ENCODE measurements around the gene STRAP. TPM values are rescaled to one million over a fixed set of nuclear protein-coding genes. Genes with fewer than 3 reads are reported as not detected.

The STRAP gene
- total and polyA plus RNA-seq, 4 donors = 33.5 to 63.8 (median 48.1) TPM

DNA sequence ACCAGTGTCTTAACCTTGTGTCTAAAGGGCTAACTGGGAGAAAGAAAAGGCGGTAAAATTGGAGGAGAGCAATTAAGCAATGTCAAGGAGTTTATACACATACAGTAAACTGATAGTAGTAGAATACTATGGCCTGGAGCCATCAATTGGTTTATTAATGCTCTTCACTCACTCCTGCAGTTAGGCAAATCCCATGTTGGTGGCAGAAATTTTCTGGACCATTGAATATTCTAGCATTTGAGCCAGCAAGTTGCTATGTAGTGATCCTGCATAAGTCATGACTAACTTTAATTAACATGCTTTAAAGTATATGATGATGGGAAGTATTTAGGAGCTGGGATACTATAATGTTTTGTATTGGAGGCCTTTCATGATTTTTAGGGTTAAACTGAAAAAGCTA is 14.7 kb downstream of the STRAP start:
- Histone ChIP-seq H3K9me3 (ENCODE audit: control insufficient read depth in 4 of 4, low read length in 3 of 4) (no peaks in the 10 kb centered on the region), H3K4me3 (ENCODE audit: low read depth in 1 of 3, low read length in 3 of 3) (no peak overlapping the region), H3K27me3 (ENCODE audit: control insufficient read depth in 4 of 4, insufficient read depth in 4 of 4, low read length in 3 of 4) (no peaks in the 10 kb centered on the region), H3K4me1 (ENCODE audit: control insufficient read depth in 4 of 4, insufficient read depth in 4 of 4, low read length in 3 of 4) (peaks cover 0 to 22% (median 14%) of the 10 kb centered on the region in 4 donors), H3K36me3 (ENCODE audit: control insufficient read depth in 4 of 4, insufficient read depth in 3 of 4, low read depth in 1 of 4, low read length in 3 of 4) (peaks cover 7 to 17% (median 12%) of the 10 kb centered on the region in 4 donors), H3K9ac (ENCODE audit: low read depth in 1 of 2, low read length in 2 of 2) (no peak overlapping the region), H3K27ac (ENCODE audit: low read depth in 1 of 2, low read length in 2 of 2) (no peak overlapping the region)
- 95% methylated on average over 1 of the region's 1 CpG for WGBS
- TF ChIP-seq, protein P1, sequence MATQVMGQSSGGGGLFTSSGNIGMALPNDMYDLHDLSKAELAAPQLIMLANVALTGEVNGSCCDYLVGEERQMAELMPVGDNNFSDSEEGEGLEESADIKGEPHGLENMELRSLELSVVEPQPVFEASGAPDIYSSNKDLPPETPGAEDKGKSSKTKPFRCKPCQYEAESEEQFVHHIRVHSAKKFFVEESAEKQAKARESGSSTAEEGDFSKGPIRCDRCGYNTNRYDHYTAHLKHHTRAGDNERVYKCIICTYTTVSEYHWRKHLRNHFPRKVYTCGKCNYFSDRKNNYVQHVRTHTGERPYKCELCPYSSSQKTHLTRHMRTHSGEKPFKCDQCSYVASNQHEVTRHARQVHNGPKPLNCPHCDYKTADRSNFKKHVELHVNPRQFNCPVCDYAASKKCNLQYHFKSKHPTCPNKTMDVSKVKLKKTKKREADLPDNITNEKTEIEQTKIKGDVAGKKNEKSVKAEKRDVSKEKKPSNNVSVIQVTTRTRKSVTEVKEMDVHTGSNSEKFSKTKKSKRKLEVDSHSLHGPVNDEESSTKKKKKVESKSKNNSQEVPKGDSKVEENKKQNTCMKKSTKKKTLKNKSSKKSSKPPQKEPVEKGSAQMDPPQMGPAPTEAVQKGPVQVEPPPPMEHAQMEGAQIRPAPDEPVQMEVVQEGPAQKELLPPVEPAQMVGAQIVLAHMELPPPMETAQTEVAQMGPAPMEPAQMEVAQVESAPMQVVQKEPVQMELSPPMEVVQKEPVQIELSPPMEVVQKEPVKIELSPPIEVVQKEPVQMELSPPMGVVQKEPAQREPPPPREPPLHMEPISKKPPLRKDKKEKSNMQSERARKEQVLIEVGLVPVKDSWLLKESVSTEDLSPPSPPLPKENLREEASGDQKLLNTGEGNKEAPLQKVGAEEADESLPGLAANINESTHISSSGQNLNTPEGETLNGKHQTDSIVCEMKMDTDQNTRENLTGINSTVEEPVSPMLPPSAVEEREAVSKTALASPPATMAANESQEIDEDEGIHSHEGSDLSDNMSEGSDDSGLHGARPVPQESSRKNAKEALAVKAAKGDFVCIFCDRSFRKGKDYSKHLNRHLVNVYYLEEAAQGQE (IDR thresholded peaks at IDR 0.05) = no peak
- no peak for DNase-seq (ENCODE audit: low spot score)

DNA sequence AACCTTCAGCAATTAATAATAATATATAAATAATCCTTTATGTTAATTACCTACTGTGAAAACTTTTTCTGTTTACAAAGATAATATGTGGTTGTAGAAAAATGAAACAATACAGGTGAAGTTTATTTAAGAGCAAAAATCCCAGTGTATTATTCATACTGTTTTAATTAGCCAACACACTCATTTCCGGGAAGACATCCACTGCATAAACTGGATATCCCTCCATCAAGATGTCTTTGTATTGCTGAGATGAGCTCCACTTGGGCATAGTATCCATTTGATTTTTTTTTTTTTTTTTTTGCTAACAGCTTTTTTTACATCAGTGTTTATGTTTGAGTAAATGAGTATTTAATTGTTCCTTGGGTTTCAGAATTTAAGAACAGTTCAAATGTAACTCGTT is 15.2 kb downstream of the STRAP start:
- no peaks in the 10 kb centered on the region for H3K9me3 ChIP-seq (ENCODE audit: control insufficient read depth in 4 of 4, low read length in 3 of 4)
- WGBS = 89% methylated on average over 2 of the region's 2 CpGs
- peaks cover 7 to 18% (median 15%) of the 10 kb centered on the region in 4 donors for H3K36me3 ChIP-seq (ENCODE audit: control insufficient read depth in 4 of 4, insufficient read depth in 3 of 4, low read depth in 1 of 4, low read length in 3 of 4)
- peaks cover 0 to 19% (median 14%) of the 10 kb centered on the region in 4 donors for H3K4me1 ChIP-seq (ENCODE audit: control insufficient read depth in 4 of 4, insufficient read depth in 4 of 4, low read length in 3 of 4)
- no peak for TF ChIP-seq TAF1 (conservative IDR thresholded peaks at IDR 0.05)
- TF ChIP-seq, protein P2, sequence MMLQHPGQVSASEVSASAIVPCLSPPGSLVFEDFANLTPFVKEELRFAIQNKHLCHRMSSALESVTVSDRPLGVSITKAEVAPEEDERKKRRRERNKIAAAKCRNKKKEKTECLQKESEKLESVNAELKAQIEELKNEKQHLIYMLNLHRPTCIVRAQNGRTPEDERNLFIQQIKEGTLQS (IDR thresholded peaks at IDR 0.05) = no peak
- no peak for TF ChIP-seq SP1 (IDR thresholded peaks at IDR 0.05)
- TF ChIP-seq, protein P3, sequence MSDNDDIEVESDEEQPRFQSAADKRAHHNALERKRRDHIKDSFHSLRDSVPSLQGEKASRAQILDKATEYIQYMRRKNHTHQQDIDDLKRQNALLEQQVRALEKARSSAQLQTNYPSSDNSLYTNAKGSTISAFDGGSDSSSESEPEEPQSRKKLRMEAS (IDR thresholded peaks at IDR 0.05) = no peak
- TF ChIP-seq, protein P4, sequence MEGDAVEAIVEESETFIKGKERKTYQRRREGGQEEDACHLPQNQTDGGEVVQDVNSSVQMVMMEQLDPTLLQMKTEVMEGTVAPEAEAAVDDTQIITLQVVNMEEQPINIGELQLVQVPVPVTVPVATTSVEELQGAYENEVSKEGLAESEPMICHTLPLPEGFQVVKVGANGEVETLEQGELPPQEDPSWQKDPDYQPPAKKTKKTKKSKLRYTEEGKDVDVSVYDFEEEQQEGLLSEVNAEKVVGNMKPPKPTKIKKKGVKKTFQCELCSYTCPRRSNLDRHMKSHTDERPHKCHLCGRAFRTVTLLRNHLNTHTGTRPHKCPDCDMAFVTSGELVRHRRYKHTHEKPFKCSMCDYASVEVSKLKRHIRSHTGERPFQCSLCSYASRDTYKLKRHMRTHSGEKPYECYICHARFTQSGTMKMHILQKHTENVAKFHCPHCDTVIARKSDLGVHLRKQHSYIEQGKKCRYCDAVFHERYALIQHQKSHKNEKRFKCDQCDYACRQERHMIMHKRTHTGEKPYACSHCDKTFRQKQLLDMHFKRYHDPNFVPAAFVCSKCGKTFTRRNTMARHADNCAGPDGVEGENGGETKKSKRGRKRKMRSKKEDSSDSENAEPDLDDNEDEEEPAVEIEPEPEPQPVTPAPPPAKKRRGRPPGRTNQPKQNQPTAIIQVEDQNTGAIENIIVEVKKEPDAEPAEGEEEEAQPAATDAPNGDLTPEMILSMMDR (IDR thresholded peaks at IDR 0.05; ENCODE audit: low read depth, low read length, missing input control) = no peak
- TF ChIP-seq, protein P1 (IDR thresholded peaks at IDR 0.05) = no peak
- TF ChIP-seq EGR1 (IDR thresholded peaks at IDR 0.05; ENCODE audit: low read depth in 2 of 2) = no peak
- no peak for TF ChIP-seq JUND (IDR thresholded peaks at IDR 0.05)
- TF ChIP-seq, protein P5, sequence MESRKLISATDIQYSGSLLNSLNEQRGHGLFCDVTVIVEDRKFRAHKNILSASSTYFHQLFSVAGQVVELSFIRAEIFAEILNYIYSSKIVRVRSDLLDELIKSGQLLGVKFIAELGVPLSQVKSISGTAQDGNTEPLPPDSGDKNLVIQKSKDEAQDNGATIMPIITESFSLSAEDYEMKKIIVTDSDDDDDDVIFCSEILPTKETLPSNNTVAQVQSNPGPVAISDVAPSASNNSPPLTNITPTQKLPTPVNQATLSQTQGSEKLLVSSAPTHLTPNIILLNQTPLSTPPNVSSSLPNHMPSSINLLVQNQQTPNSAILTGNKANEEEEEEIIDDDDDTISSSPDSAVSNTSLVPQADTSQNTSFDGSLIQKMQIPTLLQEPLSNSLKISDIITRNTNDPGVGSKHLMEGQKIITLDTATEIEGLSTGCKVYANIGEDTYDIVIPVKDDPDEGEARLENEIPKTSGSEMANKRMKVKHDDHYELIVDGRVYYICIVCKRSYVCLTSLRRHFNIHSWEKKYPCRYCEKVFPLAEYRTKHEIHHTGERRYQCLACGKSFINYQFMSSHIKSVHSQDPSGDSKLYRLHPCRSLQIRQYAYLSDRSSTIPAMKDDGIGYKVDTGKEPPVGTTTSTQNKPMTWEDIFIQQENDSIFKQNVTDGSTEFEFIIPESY (IDR thresholded peaks at IDR 0.05) = no peak
- TF ChIP-seq HNF4A (conservative IDR thresholded peaks at IDR 0.05) = no peak
- TF ChIP-seq FOXA1 (IDR thresholded peaks at IDR 0.05) = no peak
- TF ChIP-seq FOXA2 (IDR thresholded peaks at IDR 0.05) = no peak
- no peak for TF ChIP-seq YY1 (IDR thresholded peaks at IDR 0.05)
- TF ChIP-seq RXRA (IDR thresholded peaks at IDR 0.05) = no peak
- TF ChIP-seq HNF4G (IDR thresholded peaks at IDR 0.05) = no peak
- TF ChIP-seq NR2F2 (IDR thresholded peaks at IDR 0.05) = no peak
- H3K27me3 ChIP-seq (ENCODE audit: control insufficient read depth in 4 of 4, insufficient read depth in 4 of 4, low read length in 3 of 4) = no peaks in the 10 kb centered on the region
- H3K27ac ChIP-seq (ENCODE audit: low read depth in 1 of 2, low read length in 2 of 2) = no peak overlapping the region
- H3K9ac ChIP-seq (ENCODE audit: low read depth in 1 of 2, low read length in 2 of 2) = no peak overlapping the region
- no peak overlapping the region for H3K4me3 ChIP-seq (ENCODE audit: low read depth in 1 of 3, low read length in 3 of 3)
- DNase-seq (ENCODE audit: low spot score) = no peak

Measured in liver (tissue), 9 donors.